HL-60/S4 treated with retinoic acid at 250 ng/mL for 4 days and 3 days (cell line): ENCODE measurements around the gene ISG15.
"Not testable (repeated sequence)": the region's sequence is repeated elsewhere in the genome, so short reads cannot be mapped to it uniquely, and the experiment has no call there.

Source experiments
- in situ Hi-C: fragments of 300-500 bp; cut with MboI; formaldehyde crosslinking; loops from 2 replicates; pipeline ENCODE4 v1.7.0; 2022; ENCODE audit warnings: low sequenced_read_pairs

Gene ISG15

DNA sequence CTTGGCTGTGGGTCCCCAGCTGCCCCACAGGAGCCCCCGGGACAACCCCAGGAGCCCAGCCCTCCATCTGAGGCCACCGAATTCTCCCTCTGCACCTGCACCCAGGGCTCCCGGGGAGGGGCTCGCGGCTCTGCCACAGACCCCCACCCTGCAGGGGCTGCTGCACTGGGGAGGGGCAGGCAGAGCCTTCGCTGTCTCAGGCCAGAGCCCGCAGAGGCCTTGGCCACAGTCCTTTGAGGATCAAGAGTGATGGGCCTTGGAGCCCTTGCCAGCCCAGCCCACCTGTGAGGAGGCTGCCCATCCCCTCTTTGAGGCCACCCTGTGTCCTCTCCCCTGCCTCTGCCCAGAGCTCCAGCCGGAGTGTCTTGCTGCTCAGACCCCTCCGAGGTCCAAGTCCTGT is 37.9 kb upstream of the ISG15 start:
- in situ Hi-C loops = no loop called here

DNA sequence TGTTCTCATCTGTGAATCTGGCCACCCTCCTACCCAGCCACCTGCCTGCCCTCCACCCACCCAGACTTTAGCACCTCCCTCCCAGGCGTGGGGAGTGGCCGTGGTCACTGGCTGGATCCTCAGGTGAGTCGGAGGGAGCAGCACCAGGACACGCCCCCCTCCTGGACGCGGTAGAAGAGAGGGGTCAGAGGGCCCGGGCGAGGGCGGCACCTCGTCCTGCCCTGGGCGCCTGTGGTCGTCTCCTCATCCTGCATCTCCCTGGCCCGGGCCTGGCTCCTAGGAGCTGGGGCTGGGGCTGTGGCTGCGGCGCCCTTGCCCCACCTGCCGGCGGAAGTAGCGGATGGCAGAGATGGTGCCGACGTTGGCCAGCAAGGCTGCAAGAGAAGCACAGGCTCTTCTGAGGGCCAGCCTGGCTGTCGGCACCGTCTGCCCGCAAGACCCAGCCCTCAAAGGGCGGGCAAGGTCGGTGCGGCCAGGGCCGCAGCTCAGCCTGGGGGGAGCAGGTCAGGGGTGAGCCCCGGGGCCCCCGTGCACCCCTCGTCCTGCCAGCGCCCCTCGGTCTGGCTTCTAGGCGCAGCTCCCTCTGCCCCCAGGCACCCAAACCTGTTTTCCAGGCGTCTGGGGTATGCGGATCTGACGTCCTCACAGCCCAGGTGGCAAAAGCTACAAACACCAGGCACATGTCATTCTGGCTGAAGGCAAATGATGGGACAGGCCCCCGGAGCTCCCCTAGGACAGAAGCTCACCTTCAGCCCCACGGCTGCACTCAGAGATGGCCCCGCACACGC is 37.2 kb upstream of the ISG15 start:
- in situ Hi-C loops = no loop called here

DNA sequence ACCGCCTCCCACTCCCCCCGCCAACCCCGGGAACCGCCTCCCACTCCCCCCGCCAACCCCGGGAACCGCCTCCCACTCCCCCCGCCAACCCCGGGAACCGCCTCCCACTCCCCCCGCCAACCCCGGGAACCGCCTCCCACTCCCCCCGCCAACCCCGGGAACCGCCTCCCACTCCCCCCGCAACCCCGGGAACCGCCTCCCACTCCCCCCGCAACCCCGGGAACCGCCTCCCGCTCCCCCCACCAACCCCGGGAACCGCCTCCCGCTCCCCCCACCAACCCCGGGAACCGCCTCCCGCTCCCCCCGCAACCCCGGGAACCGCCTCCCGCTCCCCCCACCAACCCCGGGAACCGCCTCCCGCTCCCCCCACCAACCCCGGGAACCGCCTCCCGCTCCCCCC is 36.5 kb upstream of the ISG15 start:
- in situ Hi-C loops = not testable (repeated sequence)

DNA sequence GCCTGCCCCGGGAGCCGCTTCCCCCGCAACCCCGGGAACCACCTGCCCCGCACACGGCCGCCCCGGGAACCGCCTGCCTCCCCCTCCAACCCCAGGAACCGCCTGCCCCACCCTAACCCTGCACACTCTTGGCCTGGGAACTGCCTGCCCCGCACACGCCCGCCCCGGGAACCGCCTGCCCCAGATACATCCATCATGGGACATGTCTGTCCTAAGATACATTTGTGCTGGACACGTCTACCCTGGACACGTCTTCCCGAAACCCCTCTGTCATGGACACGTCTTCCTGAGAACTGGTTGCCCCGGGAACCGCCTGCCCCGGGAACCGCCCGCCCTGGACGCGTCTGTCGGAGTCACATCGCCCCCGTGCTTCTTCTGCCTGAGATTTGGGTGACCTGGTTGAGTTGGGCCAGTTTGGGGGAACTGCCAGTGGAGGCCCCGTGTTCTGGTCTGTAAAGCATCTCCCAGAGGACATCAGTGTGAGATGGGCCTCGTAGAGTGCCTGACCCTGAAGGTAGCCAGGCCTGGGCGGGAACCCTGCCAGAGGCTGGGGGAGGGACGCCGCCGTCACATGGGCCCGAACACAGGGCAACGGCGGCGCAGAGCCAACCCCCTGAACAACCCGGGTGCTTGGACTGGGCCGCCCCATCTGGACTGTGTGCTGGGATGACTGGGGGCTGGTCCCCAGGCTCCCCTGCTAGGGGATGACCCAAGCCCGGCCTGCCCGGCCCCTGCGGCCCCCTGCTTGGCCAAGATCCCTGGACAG is 35.0 kb upstream of the ISG15 start:
- in situ Hi-C loops = no loop called here

DNA sequence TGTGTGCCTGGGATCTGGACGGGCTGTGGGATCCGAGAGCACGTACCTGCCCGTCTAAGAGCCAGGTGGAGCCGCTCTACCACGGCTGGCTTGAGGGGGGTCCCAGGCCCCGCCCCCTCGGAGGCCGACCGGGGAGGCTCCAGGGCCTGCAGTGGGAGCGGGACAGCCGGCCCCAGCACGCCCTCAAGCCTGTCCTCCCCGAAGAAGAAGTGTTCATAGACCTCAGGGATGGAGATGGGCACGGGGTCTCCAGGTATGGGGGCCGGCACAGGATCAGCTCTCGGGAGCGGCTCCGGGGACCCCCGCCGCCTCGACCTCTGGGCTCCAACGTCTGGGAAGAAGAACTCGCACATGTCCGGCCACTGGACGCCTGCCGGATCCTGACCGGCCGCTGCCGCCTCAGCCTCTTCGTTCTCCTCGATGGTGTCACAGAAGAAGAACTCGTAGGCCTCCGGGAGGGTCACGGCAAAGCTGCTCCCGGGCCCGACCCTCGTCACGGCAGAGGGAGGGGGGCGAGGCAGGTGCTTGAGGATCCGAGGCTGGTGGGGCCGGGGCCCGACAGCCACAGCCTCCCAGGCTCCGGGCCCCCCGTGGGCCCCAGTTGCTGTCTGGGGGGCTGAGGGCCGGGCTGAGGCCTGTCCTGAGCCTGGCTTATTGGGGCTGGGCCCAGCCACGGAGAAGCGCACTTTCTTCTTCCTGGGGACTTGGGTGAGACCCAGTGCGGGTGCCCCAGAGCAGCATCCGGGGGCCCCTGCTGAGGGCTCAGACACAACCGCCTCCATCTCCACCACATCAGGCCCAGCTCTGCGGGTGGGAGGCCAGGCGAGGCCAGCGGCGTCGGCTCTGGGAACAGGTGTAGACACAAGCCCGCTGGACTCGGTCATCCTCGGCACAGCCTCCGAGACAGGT is 34.2 kb upstream of the ISG15 start:
- in situ Hi-C loops = no loop called here

DNA sequence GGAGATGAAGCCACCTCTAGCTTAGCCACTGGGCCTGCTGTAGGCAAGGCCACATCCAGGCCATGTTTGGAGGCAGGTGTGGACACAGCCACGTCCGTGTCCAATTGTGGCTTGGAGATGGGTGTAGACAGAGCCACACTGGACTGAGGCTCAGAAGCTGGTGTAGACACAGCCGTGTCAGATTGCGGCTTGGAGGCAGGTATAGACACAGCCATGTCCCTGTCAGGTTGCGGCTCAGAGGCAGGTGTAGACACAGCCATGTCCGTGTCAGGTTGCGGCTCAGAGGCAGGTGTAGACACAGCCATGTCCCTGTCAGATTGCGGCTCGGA is 33.6 kb upstream of the ISG15 start:
- in situ Hi-C loops = no loop called here

DNA sequence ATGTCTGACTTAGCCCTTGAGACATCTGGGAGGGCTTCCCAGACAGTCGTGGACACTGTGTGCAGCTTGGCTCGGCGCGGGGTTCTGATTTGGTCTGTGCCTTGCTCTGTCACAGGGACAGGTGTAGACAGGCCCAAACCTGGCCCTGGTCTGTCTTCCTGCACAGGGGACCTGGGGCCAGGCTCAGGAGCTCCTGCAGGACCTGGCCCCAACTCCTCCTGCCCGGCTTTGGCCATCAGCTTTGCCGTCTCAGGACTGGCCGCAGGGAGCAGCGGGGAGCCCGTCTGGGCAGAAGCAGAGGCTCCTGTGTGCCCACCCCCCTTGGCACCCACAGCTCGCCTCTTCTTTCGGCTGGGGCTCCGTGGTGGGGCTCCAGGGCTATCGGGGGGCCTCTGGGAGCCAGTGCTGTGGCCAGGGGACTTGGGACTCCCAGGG is 33.1 kb upstream of the ISG15 start:
- in situ Hi-C loops = no loop called here

DNA sequence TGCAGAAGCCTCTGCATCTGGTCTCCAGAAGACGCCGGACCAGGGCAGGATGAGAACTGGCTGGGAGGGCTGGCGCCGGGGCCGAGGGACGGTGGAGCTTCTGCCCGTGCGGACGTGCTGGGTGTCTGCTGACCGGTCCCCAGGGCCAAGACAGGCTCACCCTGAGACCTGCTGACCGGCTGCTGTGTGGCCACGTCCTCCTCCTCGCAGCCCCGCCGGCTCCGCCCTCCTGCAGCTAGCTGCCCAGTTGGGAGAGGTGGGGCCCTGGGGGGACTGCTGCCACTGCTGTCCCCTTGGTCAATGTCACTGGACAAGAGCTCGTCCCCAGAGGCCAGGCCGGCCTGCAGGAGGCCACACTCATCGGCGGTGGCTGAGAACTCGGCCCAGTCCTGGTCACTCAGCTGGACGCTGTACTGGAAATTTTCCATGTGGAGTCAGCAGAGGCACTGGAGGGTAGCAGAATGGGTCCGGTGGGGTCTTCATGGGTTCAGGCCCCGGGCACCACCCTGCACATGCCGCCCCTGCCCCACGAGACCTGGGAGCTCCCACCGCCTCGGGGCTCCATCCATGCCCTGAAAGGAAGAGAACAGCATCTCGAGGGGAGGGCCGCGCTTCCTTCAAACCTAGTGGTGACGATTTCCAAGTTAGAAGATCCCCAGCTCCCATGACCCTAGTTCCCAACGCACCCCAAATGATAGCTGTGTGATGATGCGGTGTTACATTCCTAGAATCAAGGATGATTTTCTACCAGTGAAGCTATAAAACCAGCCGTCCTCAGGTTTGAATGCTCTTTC is 32.5 kb upstream of the ISG15 start:
- in situ Hi-C loops = no loop called here

DNA sequence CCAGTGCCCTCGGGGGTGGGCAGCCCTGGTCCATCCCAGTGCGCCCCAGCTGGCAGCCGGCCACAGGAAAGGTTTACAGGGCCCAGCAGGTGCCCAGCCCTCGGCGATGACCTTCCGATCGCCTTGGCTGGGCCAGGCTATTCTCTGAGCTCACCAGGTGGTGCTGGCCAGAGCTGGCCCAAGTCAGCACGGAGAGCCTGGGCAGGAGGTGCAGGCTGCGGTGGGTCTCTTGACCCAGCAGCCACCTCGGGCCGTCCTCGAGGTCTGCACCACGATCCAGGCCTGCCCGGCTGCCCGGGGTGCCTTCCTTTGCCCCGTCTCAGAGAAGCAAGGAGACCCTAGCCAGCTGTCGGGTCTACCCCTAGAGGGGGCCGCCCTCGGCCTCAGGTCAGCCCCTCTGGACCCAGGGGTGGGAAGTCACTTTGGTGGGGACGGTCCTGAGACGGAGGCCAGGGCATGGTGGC is 31.8 kb upstream of the ISG15 start:
- in situ Hi-C loops = no loop called here

DNA sequence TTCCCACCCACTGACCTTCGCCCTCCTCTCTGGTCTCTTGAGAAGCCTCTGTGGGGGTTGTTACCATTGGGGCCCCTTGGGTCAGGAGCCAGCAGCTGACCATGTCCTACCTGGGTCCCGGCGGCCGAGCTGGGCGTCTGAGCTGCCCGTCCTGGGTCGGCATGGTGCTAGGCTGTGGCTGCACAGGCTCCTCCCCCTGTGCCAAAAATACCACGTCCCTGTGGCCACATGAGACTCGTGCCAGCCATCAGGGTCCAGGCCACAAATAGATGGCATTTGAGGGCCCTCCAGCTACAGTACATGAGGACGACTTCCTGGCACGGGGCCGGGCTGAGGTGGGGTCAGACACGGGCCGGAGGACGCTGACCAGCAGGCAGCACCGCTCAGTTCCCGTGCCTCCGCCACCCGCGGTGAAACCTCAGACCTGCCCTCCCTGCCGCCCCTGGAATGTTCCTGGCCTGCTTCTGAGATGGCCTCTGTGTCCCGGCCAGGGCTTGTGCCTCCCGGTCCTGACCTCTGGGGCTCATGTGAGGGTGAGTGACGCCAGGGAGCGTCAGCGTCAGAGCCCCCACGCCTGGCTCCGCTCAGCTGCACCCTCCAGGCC is 31.2 kb upstream of the ISG15 start, which contains the start of gene PERM1:
TSS of gene PERM1 (minus strand) at position 139 of the 604 bp plus-strand sequence. CDS start 1,064 bp downstream, outside the sequence.
- in situ Hi-C loops = no loop called here

DNA sequence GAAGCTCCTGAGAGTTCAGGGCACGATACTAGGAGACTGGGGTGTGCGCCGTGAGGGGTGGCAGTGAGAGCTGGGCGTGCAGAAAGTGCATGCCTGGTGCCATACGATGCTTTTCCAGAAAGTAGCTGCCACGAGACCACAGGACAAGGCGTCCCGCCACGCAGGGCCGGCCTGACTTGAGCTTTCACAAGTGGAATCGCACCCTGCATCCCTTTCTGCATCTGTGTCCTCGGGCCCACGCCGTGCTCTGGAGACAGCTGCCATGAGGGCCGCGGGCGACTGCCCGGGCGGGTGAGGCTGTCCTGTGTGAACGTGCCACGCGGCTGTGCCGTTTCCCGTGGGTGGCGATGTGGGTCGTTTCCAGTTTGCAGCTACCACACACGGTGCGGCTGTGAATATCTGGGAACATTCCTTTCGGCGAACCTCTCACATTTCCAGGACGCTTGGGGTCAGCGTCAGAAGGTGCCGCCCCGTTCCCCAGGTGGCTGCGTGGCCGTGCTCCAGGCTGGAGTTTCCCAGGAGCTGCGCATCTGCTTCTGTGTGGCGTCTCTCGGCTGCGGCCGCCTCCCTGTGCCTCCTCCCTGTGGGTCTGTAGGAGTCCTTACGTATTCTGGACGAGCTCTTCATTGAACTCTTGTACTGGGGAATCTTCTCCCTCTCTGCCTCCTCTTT is 30.4 kb upstream of the ISG15 start:
- in situ Hi-C loops = no loop called here

DNA sequence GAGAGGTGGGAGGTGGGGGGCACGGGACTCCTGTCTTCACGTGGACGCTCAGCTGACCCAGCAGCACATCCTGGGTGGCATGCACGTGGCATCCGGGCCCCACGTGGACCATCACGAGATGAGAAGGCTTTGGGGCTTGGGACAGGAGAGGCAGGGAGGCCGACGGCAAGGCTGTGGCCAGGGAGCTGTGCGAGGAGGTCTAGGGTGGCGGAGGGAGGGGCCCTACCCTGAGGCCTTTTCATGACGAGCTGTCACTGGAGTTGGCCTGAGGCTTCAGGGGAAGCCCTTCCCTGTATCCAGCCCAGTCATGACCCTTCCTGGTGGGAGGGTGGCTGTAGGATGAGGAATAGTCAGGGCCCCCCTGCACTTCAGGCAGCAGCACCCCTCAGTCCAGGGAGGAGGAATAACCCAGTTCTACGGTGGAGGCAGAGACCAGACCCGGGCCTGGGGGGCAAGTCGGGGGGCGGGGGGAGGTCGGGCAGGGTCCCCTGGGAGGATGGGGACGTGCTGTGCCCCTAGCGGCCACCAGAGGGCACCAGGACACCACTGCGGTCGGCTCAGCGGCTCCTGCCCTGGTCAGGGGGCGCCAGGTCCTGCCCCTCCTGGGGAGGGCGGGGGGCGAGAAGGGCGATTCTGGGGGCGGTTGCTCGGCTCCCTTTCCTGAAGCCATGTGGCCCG is 29.4 kb upstream of the ISG15 start:
- in situ Hi-C loops = no loop called here

DNA sequence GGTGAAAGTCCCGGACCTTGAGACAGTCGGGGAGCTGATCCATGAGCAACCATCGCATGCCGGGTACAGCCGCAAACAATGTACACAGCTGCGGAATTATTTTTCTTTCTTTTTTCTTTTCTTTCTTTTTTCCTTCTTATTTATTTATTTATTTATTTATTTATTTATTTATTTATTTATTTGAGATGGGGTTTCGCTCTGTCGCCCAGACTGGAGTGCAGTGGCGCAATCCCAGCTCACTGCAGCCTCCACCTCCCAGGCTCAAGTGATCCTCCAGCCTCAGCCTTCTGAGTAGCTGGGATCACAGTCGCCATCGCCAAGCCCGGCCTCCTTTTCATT is 28.9 kb upstream of the ISG15 start:
- in situ Hi-C loops = no loop called here

DNA sequence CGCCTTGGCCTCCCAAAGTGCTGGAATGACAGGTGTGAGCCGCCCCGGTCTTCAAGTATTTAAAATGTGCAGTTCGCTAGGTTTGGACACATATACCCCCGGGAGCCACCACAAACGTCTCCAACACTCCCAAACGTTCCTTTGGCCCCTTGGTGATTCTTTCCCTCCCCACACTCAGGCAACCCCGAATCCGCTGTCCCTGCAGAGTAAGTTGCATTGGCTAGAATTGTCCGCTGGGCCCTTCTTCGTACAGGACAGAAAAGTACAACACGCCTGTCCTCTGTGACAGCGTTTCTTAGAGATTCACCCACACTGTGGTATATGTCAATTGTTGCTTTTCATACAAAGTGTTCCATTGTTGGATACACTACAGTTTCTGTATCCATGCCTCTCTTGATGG is 28.2 kb upstream of the ISG15 start:
- in situ Hi-C loops = no loop called here

DNA sequence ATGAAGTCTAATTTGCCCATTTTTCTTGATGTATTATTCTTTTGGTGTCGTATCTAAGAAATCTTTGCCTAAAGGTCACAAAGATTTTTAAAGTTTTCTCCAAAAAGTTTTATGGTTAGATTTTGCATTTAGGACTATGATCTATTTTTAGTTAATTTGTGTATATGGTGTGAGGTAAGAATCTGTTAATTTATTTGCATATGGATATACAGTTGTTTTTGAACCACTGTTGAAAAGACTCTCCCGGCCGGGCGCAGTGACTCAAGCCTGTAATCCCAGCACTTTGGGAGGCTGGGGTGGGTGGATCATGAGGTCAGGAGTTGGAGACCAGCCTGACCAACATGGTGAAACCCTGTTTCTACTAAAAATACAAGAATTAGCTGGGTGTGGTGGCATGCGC is 25.2 kb upstream of the ISG15 start:
- in situ Hi-C loops = not testable (repeated sequence)

DNA sequence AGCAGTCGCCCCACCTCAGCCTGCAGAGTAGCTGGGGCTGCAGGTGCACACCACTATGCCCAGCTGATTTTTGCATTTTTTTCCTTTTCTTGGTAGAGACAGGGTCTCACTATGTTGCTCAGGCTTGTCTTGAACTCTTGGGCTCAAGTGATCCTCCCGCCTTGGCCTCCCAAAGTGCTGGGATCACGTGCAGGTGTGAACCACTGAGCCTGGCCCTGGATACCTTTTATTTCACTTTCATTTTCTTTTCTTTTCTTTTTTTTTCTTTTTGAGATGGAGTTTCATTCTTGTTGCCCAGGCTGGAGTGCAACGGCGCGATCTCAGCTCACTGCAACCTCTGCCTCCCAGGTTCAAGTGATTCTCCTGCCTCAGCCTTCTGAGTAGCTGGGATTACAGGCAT is 22.0 kb upstream of the ISG15 start:
- in situ Hi-C loops = not testable (repeated sequence)

DNA sequence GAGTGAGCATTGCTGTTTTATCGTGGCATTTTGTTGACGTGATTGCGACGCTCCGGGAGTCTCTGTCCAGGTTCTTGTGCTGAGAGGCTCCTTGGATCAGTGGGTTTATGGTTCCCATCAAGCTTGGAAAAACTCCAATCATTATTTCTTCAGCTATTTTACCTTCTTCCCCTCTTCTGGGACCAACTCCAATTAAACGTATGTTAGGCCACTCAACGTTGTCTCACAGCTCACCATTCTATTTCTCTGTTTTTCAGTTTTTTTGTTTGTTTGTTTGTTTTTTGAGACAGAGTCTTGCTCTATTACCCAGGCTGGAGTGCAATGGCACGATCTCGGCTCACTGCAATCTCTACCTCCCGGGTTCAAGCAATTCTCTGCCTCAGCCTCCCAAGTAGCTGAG is 21.4 kb upstream of the ISG15 start:
- in situ Hi-C loops = no loop called here

DNA sequence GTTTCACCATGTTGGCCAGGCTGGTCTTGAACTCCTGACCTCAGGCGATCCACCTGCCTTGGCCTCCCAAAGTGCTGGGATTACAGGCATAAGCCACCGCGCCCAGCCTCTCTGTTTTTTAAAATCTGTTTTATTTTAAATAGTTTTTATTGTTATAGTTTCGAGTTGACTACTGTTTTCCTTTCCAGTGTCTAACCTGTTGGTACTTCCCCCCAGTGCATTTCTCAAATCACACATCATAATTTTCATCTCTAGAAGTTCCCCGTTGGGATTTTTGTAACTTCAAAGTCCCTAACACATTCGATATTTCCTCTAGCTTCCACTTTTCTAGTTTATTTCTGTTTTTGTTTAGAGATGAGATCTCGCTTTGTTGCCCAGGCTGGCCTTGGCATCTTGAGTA is 20.9 kb upstream of the ISG15 start:
- in situ Hi-C loops = no loop called here

DNA sequence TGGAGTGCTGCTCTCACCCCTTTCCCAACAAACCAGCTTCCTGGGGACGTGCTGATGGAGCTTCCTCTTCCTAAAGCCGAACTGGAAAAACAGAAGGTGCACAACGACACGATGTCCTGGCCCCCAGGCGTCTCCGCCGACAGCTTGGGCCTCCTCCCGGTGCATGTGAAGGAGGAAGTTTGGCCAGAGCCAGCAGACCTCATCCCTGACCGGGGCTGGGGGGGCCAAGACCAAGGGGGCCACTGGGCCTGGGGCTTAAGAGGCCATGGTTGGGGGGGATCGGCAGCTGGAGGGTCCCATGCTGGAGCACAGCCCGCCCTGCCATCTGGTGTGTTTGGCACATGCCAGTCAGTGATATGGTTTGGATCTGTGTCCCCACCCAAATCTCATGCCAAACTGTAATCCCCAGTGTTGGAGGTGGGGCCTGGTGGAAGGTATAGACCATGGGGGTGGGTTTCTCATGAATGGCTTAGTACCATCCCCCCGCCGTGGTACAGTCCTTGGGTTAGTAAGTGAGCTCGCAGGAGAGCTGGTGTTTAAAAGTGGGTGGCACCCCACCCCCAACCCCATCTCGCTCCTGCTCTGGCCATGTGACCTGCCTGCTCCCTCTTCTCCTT is 19.8 kb upstream of the ISG15 start:
- in situ Hi-C loops = no loop called here
